ENCODE measurements around the gene CDCA3. TPM values are rescaled to one million over a fixed set of nuclear protein-coding genes. Genes with fewer than 3 reads are reported as not detected.

The CDCA3 gene
- total RNA-seq, 1 donor = 21.2 TPM

- DNase-seq (ENCODE audit: low read depth) = no peak
- no peak overlapping the region for H3K4me3 ChIP-seq (ENCODE audit: low read depth, low read length)
- TF ChIP-seq CTCF (IDR thresholded peaks at IDR 0.05; ENCODE audit: insufficient read depth, low read depth, low read length) = no peak
Measured at GRCh38 chr12:6849427-6849826, 1.7 kb downstream of the CDCA3 start.

GRCh38 chr12:6847676-6848075 lies 3.4 kb downstream of the CDCA3 start:
- no peak for TF ChIP-seq CTCF (IDR thresholded peaks at IDR 0.05; ENCODE audit: insufficient read depth, low read depth, low read length)
- no peak for DNase-seq (ENCODE audit: low read depth)
- H3K4me3 ChIP-seq (ENCODE audit: low read depth, low read length) = no peak overlapping the region

GRCh38 chr12:6846316-6846869 lies 4.7 kb downstream of the CDCA3 start:
- no peak for DNase-seq (ENCODE audit: low read depth)
- no peak overlapping the region for H3K4me3 ChIP-seq (ENCODE audit: low read depth, low read length)
- no peak for TF ChIP-seq CTCF (IDR thresholded peaks at IDR 0.05; ENCODE audit: insufficient read depth, low read depth, low read length)

- no peak for TF ChIP-seq CTCF (IDR thresholded peaks at IDR 0.05; ENCODE audit: insufficient read depth, low read depth, low read length)
- no peak overlapping the region for H3K4me3 ChIP-seq (ENCODE audit: low read depth, low read length)
- no peak for DNase-seq (ENCODE audit: low read depth)
Measured at GRCh38 chr12:6845395-6845794, 5.7 kb downstream of the CDCA3 start.

- DNase-seq (ENCODE audit: low read depth) = no peak
- H3K4me3 ChIP-seq (ENCODE audit: low read depth, low read length) = no peak overlapping the region
- TF ChIP-seq CTCF (IDR thresholded peaks at IDR 0.05; ENCODE audit: insufficient read depth, low read depth, low read length) = no peak
Measured at GRCh38 chr12:6843118-6843902, 7.8 kb downstream of the CDCA3 start.

- no peak for DNase-seq (ENCODE audit: low read depth)
- TF ChIP-seq CTCF (IDR thresholded peaks at IDR 0.05; ENCODE audit: insufficient read depth, low read depth, low read length) = no peak
- no peak overlapping the region for H3K4me3 ChIP-seq (ENCODE audit: low read depth, low read length)
Measured at GRCh38 chr12:6842075-6842474, 9.0 kb downstream of the CDCA3 start.
